Measurements from ENCODE around the gene IL18RAP.

GRCh38 chr2:102397209-102397608, 25.8 kb upstream of the IL18RAP start:
- TF ChIP-seq, protein P1, sequence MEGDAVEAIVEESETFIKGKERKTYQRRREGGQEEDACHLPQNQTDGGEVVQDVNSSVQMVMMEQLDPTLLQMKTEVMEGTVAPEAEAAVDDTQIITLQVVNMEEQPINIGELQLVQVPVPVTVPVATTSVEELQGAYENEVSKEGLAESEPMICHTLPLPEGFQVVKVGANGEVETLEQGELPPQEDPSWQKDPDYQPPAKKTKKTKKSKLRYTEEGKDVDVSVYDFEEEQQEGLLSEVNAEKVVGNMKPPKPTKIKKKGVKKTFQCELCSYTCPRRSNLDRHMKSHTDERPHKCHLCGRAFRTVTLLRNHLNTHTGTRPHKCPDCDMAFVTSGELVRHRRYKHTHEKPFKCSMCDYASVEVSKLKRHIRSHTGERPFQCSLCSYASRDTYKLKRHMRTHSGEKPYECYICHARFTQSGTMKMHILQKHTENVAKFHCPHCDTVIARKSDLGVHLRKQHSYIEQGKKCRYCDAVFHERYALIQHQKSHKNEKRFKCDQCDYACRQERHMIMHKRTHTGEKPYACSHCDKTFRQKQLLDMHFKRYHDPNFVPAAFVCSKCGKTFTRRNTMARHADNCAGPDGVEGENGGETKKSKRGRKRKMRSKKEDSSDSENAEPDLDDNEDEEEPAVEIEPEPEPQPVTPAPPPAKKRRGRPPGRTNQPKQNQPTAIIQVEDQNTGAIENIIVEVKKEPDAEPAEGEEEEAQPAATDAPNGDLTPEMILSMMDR (IDR thresholded peaks at IDR 0.05; ENCODE audit: poor library complexity, severe bottlenecking) = no peak
- TF ChIP-seq EZH2 (IDR thresholded peaks at IDR 0.05; ENCODE audit: borderline replicate concordance, insufficient read depth, low read length, poor library complexity, severe bottlenecking) (no peak), EP300 (conservative IDR thresholded peaks at IDR 0.05; ENCODE audit: poor library complexity, severe bottlenecking) (no peak)

Data from neural cell (in vitro differentiated cells).